Stimulated activated CD8-positive, alpha-beta memory T cell treated with anti-CD3 and anti-CD28 coated beads, Interleukin-12 subunit alpha, Interleukin-12 subunit beta, amount 100 ng/mL, for 4 hours (primary cell): ENCODE results near the gene C3orf80.
"Not testable (repeated sequence)": the region's sequence is repeated elsewhere in the genome, so short reads cannot be mapped to it uniquely, and the experiment has no call there.

Experiments used
- DNase-seq: peaks from one replicate; pipeline ENCODE4 v3.0.0-alpha.2; 2020; ENCODE audit warnings: low read depth

C3orf80 gene

DNA sequence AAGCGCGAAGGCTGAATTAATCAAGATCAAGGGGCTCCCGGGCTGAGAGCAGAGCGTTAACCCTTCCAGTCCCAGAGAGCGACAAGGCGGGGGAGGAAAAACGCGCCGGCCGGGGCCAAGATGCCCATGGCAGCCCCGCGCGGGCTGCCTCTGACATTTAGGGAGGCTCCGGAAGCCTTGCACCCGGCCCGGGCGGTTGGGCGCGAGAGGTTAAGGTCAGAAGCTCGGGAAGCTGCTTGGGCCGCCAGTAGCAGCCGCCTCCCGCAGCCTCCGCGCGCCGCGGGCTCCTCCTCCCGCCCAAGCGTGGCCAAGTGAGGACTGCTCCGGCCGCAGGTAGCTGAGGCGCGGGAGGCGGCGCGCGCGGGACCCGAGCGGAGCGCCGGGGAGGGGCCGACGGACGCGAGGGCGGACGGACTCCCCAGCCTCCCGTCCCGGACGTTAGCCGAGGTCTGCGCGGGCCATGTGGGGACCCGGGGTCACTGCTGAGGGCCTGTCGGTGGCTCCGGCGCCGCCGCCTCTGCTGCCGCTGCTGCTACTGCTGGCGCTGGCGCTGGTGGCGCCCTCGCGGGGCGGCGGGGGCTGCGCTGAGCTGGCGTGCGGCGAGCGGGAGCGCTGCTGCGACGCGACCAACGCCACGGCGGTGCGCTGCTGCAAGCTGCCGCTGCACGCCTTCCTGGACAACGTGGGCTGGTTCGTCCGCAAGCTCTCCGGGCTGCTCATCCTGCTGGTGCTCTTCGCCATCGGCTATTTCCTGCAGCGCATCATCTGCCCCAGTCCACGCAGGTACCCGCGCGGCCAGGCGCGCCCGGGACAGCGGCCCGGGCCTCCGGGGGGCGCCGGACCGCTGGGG, at the start of gene C3orf80:
C3orf80 (plus strand) TSS at position 247 of the 850 bp plus-strand sequence; CDS start at position 461, 214 bp downstream.
- DNase-seq, result peak; percentile 11

DNA sequence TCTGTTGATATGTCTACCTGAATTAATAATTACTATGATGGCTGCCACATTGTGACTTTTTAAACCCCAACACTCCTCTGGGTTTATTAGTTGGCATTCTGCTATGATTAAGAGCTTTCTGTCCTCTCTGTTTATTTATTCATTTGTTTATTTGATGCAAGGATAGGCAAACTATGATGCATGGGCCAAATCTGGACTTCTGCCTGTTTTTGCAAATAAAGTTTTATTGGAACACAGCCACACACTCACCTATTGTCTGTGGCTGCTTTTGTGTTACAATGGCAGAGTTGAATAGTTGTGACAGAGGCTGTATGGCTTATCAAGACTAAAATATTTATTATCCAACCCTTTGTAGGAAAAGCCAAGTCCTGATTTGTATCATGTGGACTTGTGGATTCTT, 48.3 kb upstream of the C3orf80 start:
- no peak for DNase-seq

DNA sequence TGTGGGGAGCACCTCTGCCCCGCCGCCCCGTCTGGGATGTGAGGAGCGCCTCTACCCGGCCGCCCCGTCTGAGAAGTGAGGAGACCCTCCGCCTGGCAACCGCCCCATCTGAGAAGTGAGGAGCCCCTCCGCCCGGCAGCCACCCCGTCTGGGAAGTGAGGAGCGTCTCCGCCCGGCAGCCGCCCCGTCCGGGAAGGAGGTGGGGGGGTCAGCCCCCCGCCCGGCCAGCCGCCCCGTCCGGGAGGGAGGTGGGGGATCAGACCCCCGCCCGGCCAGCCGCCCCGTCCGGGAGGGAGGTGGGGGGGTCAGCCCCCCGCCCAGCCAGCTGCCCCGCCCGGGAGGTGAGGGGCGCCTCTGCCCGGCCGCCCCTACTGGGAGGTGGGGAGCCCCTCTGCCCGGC, 46.6 kb upstream of the C3orf80 start:
- not testable (repeated sequence) for DNase-seq

DNA sequence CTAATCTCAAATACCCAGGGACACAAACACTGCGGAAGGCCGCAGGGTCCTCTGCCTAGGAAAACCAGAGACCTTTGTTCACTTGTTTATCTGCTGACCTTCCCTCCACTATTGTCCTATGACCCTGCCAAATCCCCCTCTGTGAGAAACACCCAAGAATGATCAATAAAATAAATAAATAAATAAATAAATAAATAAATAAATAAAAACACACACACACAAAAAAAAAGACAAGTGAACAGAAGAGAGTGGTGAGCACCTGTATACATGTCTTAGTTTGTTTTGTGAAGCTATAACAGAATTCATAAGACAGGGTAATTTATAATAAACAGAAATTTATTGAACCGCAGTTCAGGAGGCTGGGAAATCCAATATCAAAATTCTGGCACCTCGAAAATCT, 45.8 kb upstream of the C3orf80 start:
- DNase-seq, result not testable (repeated sequence)

DNA sequence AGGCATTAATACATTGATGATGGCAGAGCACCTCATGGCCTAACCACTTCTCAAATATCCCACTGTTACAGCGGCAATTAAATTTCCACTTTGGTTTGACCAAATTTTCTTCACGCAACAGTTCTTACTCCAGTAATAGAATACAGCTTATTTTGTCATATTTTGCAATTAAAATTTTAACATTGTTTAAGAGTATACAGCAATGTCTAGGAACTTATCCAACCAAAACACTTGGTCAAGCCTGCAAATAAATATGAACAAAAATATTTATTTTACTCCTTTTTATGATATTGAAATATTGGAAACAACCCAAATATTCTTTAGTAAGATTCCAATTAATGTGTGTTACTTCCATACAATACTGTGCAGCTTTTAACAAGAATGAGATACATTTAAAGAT, 45.3 kb upstream of the C3orf80 start:
- no peak for DNase-seq

DNA sequence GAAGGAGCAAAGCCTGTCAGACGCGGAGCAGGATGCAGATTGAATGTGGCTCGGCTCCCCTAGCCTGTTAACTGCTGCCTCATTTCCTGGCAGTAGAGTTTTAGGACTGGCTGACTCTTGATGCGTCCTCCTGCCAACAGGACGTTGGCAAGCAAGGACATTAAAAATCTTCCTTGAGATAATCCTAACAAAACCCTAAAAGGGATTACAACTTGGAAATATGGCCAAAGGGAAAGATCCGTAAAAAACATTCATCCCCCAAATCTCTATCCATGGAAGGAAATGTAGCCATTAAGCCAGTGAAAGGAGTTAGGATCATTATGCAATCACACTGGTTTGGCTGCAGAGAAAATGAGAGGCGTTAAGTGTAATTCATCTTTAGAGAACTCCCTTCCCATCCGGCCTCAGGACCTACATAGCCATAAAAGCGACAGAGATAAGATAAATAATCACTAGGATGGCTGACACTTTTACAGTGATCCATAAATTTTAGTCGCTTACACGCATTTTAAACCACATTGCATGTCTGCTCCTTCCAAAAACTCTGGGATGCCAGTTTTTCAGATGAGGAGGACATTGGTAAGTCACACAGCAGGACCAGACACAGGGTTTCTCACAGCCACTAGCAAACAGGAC, 44.5 kb upstream of the C3orf80 start:
- no peak for DNase-seq

DNA sequence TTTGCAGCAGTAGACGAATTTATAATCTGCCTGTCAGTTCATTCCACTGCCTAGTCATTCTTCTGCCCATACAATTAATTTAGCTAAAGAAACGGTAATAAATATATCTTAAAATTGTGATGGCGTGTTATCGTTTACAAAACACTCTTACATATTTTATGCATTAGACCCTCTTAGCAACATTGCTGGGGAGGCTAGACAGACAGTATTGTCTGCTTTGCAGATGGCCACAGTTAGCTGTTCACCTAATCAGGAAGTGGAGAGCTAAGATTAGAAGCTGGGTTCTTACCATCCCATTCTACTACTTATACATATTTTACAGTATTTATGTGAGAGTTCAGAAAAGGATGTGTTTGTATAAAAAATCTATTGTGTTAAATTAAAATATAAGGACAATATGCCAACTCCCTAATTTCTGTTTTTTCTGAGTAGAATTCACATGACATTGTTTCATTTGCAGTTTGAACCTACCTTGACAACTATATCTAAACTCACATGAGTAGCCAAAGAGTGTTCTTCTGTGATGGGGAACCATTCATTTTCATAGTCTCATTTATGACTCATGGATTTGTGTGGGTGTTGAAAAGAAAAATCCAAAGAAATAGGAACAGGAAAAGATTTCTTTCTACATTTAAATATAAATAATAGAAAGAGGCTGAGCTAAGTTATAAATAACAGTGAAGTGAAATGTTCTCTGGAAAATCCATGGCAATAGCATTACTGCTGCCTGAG, 41.7 kb upstream of the C3orf80 start:
- no peak for DNase-seq

DNA sequence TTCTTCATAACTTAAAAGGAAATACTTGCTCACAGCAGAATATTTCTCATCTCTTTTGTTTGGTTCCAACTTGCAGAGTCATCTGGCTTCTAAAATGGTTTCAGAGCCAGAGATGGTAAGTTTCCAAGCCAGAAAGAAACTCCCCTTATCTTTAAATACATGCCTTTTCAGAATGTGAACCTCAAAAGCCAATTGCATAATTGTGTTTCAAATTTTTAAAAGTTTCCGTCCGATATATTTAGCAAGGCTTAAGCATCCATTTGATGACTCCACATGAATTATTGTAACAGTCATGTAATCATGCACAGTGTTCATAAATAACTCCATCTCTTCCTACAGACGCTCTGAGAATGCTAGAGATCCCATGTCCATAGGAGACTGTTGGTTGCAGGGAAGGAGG, 40.6 kb upstream of the C3orf80 start:
- DNase-seq, result no peak

DNA sequence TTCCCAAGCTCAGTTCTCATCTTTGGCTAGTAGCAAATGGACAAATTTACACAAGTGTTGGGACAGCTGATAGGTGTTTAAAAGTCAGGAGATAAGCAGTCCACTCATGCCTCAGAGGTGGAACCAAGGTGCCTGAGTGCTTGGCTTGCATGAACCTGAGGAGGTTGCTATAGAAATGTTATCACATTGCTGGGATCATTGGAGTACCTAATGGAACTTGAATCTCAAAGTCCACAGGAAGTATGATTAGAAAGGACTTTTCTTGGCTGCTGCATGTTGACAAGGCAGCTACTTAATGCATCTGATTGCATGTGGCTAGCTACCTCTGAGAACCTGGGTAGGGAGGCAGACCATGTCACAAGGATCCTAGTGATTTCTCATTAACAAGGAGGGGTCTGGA, 39.5 kb upstream of the C3orf80 start:
- DNase-seq, result no peak

DNA sequence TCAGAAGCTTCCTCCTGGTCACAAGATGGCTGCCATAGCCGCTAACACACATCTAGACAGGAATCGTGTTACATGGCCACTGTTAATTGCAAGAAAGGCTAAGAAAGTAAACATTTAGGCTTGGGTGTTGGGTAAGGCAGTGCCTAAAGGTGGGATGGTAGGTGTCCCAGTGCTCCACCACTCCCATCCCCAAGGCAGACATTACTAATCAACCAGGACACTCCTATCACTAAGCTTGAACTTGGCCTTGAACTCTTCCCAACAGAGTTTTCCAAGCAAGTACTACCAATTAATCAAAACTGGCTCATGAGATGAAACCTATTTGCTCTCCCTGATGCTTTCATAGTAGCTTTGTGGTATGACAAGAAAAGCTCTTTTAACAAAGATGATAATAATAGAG, 37.9 kb upstream of the C3orf80 start:
- no peak for DNase-seq

DNA sequence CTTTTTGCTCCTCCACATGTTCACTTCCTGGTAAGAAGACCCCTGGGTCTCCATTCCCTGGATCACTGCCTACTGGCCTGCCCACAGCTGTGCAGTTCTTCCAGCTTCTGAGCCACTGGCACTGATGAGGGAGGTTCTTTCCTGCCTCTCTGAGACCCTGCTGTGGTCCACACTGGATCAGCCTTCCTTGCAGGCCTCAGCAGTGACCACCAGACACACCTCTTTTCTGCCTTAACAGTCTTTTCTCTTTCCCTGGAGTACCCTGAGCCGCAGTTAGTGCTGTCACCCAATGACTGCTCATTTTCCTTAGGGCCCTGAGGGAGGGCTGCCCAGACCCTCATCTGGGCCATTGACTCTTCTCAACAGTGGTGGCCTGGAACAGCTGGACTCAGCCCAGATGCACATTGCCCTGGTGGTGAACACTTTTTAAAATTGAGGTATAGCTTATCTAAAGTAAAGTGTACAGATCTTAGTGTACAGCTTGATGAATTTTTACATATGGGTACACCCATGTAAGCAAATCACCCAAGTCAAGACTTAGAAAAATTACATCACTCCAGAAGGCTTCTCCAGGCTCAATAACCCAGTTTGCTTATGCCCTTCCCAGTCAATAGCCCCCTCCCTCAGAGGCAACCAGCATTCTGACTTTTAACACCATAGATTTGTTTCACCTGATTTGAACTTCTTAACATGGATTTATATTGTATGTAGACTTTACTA, 32.8 kb upstream of the C3orf80 start:
- DNase-seq, result no peak

DNA sequence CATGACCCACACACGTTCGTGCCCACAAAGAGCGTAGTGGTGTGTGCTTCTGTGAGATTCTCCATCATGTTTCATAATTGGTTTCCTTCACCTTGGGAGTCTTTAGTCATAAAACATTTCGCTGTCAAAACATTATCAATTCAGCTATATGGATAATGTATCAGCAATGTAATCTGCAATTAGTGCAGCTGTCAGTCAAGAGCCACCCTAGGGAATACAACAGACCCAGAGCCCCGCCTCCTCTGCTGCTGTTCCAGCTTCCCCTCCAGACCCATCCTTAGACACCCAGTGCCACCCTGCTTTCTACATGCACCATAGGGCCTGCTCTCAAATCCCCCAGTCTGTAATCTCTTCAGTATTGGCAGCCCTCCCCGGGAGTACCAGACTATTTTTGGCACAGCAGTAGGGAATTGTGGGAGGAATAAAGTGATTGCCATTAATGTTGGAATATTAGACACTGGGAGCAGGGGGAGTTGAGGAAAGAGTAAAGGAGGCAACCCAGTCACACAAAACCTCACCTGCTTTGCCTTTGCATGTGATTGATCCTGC, 31.5 kb upstream of the C3orf80 start:
- no peak for DNase-seq

DNA sequence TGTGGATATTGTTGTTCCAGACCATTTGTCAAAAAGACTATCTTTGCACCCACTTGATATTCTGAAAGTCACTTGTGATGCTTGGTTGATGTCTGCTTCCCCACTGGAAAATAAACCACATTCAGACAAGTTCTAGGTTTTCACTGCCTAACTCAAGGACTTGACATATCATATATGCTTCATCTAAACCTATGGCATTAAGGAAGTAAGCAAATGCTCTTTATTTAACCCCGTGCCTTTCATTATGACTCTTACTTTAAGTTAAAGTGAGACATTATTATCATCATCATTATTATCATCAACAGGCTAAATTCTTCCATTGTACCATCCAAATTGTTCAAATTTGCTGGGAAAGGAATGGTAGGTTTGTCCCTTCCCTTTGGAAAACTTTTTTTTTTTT, 30.8 kb upstream of the C3orf80 start:
- no peak for DNase-seq

DNA sequence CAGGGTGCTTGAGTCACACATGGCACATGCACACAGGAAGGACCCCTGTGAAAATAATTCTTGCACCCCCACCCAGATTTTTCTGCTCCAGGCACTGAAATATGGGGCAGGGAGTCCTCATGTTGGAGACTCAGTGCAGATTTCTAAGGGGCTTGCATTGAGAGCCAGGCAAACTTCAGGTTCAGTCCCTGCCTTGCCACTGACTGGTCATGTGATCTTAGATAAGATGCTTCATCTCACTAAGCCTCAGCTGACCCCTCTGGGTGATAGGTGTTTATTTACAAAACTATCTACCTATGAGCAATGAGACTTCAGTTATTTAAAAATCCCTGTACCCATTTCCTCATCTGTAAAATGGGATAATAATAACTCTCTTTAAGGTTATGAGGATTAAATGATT, 30.1 kb upstream of the C3orf80 start:
- DNase-seq, result no peak

DNA sequence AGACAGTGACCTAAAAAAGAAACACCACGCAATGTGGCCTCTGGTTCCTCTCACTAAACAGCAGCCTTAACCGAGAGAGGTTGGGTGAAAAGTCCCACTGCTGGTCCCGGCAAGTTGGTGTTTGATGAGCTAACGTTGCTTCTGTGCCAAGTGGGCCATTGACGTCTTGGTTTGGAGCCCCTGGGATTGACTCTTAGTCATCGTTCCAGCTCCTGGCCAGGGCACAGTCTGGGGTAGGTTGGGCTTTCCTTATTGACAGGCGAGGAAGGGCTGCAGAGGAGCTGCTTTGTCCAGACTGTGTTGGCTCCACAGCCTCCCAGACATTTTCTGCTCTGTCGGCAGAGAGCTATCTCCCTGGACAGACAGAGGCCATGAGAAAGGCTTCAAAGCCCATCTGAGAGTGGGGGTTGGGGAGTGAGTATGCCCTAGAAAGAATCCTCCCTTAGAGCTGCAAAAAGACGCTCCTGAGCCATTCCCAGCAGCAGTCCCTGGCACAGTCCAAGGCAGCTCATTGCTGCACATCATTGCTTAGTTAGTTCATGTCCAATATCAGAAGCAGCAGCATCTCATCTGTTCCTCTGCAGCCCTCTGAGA, 28.6 kb upstream of the C3orf80 start:
- no peak for DNase-seq

DNA sequence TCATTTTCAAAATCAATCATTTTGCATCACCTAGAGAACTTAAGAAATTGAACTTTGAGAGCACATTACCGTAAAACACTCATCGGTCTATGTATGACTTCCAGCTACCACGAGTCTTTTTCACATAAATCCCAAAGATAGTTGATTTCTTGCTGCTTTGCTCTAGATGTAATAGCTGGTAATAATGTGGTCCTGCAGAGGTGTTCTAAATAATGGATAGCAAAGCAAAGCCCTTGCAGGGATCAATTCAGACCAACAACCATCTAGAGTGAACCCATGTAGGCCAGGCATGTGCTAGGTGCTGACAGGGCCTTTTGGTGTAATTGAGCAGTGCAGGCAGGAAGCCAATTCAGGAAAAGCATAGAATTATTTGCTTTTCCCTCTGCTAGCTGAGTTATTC, 26.1 kb upstream of the C3orf80 start:
- DNase-seq, result no peak

DNA sequence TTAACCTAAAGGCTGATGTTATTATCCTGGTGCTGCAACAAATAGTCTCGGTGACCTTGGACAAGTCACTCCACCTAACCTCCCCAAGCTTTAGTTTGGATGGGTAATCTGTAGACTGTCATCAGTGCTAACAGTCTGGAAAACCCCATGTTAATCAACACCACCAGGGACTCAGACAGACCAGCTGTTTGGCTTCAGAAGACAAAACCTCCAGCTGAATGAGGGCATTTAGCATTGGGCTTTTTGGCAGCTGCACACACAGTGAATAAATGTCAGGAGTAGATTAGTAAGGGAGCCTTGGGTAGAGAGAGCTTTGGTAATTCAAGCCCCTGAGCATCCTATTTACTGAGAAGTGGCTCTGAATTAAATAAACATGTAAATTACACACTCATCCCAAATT, 24.9 kb upstream of the C3orf80 start:
- no peak for DNase-seq

DNA sequence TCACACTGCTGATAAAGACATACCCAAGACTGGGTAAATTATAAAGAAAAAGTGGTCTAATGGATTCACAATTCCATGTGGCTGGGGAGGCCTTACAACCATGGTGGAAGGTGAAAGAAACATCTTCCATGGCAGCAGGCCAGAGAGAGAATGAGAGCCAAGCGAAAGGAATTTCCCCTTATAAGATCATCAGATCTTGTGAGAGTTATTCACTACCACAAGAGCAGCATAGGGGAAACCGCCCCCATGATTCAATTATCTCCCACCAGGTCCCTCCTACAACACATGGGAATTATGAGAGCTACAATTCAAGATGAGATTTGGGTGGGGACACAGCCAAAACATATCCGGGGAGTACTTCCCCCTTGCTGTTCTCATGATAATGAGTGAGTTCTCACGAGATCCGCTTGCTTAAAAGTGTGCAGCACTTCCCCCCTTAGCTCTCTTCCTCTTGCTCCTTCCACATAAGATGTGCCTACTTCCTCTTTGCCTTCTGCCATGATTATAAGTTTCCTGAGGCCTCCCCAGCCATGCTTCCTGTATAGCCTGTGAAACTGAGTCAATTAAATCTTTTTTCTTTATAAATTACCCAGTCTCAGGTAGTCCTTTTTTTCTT, 20.7 kb upstream of the C3orf80 start:
- DNase-seq, result not testable (repeated sequence)

DNA sequence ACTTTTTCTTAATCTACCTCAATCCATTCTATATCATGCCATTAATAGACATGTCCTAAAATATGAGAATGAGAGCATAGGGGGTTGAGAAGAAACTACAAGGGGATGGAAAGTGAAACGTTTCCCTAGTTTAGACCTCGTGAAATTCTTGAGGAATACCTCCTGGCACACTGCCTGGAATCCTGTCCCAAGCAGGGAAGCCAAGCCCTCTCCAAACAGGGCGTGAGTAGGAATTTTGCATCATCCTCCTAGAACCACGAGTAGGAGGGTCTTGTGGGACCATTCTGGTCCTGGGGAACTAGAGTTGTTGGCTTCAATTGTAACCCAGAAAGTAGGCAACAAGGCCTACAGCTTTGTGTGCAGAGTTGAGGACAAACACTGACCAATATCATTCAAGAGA, 19.6 kb upstream of the C3orf80 start:
- no peak for DNase-seq

DNA sequence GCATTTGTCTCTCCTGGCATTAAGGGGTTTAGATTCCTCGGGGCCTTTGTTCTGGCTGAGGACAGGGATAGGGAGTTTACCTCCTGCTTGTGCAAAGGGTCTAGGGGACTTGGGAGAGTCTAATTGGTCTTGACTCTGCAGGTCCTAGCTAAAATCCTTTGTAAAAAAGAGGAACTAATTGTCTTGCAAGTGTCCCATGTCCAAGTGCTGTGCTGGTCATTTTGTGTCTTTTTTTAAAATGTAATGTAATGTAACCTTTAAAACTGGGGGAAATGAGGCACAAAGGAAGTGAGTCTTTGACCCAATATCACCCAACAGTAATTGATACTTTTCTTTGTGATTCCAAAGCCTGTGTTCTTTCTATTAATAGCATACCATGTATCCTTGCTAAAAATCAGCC, 14.9 kb upstream of the C3orf80 start:
- DNase-seq, result no peak

DNA sequence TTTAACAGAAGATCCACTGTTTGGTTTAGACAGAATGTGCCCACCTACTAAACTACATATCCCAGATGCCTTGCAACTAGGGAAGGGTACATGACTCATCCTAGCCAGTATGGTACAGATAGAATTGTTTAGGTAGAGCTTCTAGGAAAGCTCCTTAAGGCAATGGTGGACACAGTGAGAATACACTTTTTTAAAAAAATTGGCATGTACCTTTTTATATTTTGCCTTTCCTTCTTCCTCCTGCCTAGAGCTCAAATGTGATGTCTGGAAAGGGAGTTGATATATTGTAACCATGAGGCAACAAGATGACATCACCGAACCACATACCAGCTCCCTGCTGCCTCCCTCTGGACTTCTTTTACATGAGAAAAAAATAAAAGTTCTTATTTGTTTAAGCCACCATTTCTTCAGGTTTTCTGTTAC, 14.4 kb upstream of the C3orf80 start:
- no peak for DNase-seq
